Caco-2 (cell line): ENCODE results near the gene UBN1. TPM values are rescaled to one million over a fixed set of nuclear protein-coding genes. Genes with fewer than 3 reads are reported as not detected.

ENCODE experiments used
- BruUV-seq: library from RNA; stranded (reverse); fragments of 400-500 nt; replicated peaks from 2 replicates; lab custom pipeline; 2021; lab: Mats Ljungman, UMichigan
- CTCF ChIA-PET: fragments of 300-600 bp; sonication (Branson Sonifier 250); formaldehyde crosslinking; loops from one replicate; lab custom pipeline; 2022; ENCODE audit warnings: antibody characterized with exemption; lab: Charles Lee
- POLR2A ChIA-PET: fragments of 300-600 bp; sonication (Branson Sonifier 250); formaldehyde crosslinking; loops from one replicate; lab custom pipeline; 2022; ENCODE audit warnings: antibody characterized with exemption; lab: Charles Lee
- DNase-seq, 2 experiments: peaks; one replicate each; pipeline versions ENCODE4 v3.0.0 to v3.0.0-alpha.2; 2020 to 2022
- H3K27me3 ChIP-seq: replicated peaks from 2 replicates; pipeline ENCODE4 v1.6.0; 2011; ENCODE audit warnings: low read length; ENCODE audit not compliant: control insufficient read depth, insufficient read depth
- H3K36me3 ChIP-seq: 2 replicates; pipeline ENCODE4 v1.5.1; 2011; ENCODE audit warnings: low read length; ENCODE audit not compliant: control insufficient read depth, insufficient read depth
- H3K4me1 ChIP-seq: fragments of 250-450 bp; sonication (Bioruptor Pico); 2 replicates; pipeline ENCODE4 v1.5.1; 2020; ENCODE audit warnings: mild to moderate bottlenecking
- H3K4me3 ChIP-seq: 2 replicates; pipeline ENCODE4 v1.5.1; 2011; ENCODE audit warnings: low read depth, mild to moderate bottlenecking, control low read depth, low read length
- H3K9me3 ChIP-seq: fragments of 250-450 bp; sonication (Bioruptor Pico); 2 replicates; pipeline ENCODE4 v1.5.1; 2020; ENCODE audit warnings: mild to moderate bottlenecking, moderate library complexity
- H3K27ac Mint-ChIP-seq: one replicate; pipeline ENCODE4 v1.8.0; 2022; ENCODE audit warnings: mixed read lengths; ENCODE audit not compliant: unreplicated experiment
- H3K27me3 Mint-ChIP-seq: one replicate; pipeline ENCODE4 v1.8.0; 2022; ENCODE audit warnings: mixed read lengths; ENCODE audit not compliant: insufficient read depth, unreplicated experiment
- H3K36me3 Mint-ChIP-seq: one replicate; pipeline ENCODE4 v1.8.0; 2022; ENCODE audit warnings: mild to moderate bottlenecking, mixed read lengths; ENCODE audit not compliant: insufficient read depth, unreplicated experiment
- H3K4me1 Mint-ChIP-seq: one replicate; pipeline ENCODE4 v1.8.0; 2022; ENCODE audit warnings: low read depth, mixed read lengths; ENCODE audit not compliant: unreplicated experiment
- H3K4me3 Mint-ChIP-seq: one replicate; pipeline ENCODE4 v1.8.0; 2022; ENCODE audit warnings: mild to moderate bottlenecking, moderate library complexity, mixed read lengths; ENCODE audit not compliant: unreplicated experiment
- H3K9me3 Mint-ChIP-seq: one replicate; pipeline ENCODE4 v1.8.0; 2022; ENCODE audit warnings: mixed read lengths; ENCODE audit not compliant: unreplicated experiment
- intact Hi-C: fragments of 100-400 bp; cut with micrococcal nuclease; formaldehyde crosslinking; loops from one replicate; pipeline ENCODE4 v1.10.0; 2022; ENCODE audit not compliant: unreplicated experiment
- total RNA-seq: library from RNA; stranded (reverse); gene quantifications from 2 replicates; pipeline ENCODE4 v1.2.3, GENCODE V29; 2022
- TF ChIP-seq, protein P1 (sequence below), 2 experiments: fragments of 200-600 bp in 1 of 2; IDR thresholded peaks; 1 replicate in 1 of 2; 2 replicates in 1 of 2; pipeline versions ENCODE4 v1.5.1 to v1.8.0; 2011 to 2022; ENCODE audit warnings: antibody characterized with exemption in 1 of 2, control low read depth in 1 of 2, inconsistent platforms in 1 of 2, low read depth in 1 of 2, low read length in 1 of 2, mild to moderate bottlenecking in 1 of 2, moderate library complexity in 1 of 2; ENCODE audit not compliant: insufficient read depth in 1 of 2, severe bottlenecking in 1 of 2, unreplicated experiment in 1 of 2

Gene UBN1
- total RNA-seq, 1 experiment from 2014 or later: 31.5 TPM

DNA sequence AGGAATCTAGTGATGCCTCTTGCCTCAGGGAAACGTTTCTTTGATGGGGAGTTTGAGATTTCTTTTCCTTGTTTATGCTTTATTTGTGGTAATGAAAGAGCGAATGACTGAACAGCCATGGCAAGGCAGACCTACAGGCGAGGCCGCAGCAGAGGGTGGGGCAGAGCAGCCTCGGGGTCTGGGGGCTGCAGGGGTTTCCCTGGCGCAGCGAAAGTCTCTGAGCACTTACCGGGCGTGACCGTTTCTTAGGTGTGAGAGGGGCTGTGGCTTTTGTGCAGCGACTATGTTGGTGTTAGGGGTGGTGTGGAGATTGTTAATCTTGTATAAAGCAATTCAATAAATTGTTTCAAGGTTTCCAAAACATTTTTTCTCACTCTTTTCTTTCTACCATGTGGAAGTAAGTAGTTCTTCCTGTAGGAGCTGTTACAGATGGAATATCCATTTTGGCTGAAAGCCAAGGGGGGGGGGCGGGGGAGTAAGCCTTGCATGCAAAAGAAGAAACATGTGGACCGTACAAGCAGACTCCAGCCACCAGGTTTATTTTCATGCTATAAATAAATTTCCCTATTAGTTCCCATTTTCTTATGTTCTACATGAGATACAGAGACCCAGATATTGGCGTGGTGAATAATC is 34.8 kb downstream of the UBN1 start:
- Histone ChIP-seq H3K9me3 (no peaks in the 10 kb centered on the region), H3K27me3 (no peaks in the 10 kb centered on the region), H3K4me1 (no peaks in the 10 kb centered on the region), H3K4me3 (no peak overlapping the region), H3K36me3 (no peaks in the 10 kb centered on the region)
- Mint-ChIP-seq H3K4me3 (no peak overlapping the region), H3K9me3 (no peaks in the 10 kb centered on the region), H3K4me1 (no peaks in the 10 kb centered on the region), H3K36me3 (peaks cover 96% of the 10 kb centered on the region), H3K27me3 (no peaks in the 10 kb centered on the region), H3K27ac (no peak overlapping the region)
- TF ChIP-seq, protein P1, sequence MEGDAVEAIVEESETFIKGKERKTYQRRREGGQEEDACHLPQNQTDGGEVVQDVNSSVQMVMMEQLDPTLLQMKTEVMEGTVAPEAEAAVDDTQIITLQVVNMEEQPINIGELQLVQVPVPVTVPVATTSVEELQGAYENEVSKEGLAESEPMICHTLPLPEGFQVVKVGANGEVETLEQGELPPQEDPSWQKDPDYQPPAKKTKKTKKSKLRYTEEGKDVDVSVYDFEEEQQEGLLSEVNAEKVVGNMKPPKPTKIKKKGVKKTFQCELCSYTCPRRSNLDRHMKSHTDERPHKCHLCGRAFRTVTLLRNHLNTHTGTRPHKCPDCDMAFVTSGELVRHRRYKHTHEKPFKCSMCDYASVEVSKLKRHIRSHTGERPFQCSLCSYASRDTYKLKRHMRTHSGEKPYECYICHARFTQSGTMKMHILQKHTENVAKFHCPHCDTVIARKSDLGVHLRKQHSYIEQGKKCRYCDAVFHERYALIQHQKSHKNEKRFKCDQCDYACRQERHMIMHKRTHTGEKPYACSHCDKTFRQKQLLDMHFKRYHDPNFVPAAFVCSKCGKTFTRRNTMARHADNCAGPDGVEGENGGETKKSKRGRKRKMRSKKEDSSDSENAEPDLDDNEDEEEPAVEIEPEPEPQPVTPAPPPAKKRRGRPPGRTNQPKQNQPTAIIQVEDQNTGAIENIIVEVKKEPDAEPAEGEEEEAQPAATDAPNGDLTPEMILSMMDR (IDR thresholded peaks at IDR 0.05; ENCODE audit: insufficient read depth in 1 of 2, low read depth in 1 of 2, low read length in 1 of 2, severe bottlenecking in 1 of 2, unreplicated experiment in 1 of 2): no peak
- ChIA-PET CTCF (no interaction called here), POLR2A (no interaction called here)
- intact Hi-C loops: no loop called here
- BruUV-seq: no TSS peak
- DNase-seq: no peak

- Mint-ChIP-seq H3K27me3 (no peaks in the 10 kb centered on the region), H3K27ac (peak overlapping the region; percentile 18), H3K36me3 (peaks cover 99% of the 10 kb centered on the region), H3K9me3 (no peaks in the 10 kb centered on the region), H3K4me1 (no peaks in the 10 kb centered on the region), H3K4me3 (no peak overlapping the region)
- no peaks in the 10 kb centered on the region for H3K9me3 ChIP-seq
- H3K4me3 ChIP-seq: no peak overlapping the region
- no peak for DNase-seq
- H3K4me1 ChIP-seq: no peaks in the 10 kb centered on the region
- TF ChIP-seq, protein P1 (IDR thresholded peaks at IDR 0.05; ENCODE audit: insufficient read depth in 1 of 2, low read depth in 1 of 2, low read length in 1 of 2, severe bottlenecking in 1 of 2, unreplicated experiment in 1 of 2): no peak
- no peaks in the 10 kb centered on the region for H3K27me3 ChIP-seq
- no peaks in the 10 kb centered on the region for H3K36me3 ChIP-seq
- BruUV-seq: TSS peak; percentile 56
- intact Hi-C loops: no loop called here
- ChIA-PET POLR2A (no interaction called here), CTCF (no interaction called here)
Measured at GRCh38 chr16:4882633-4883285, 35.5 kb downstream of the UBN1 start.

GRCh38 chr16:4883501-4883900 is 36.2 kb downstream of the UBN1 start:
- H3K9me3 Mint-ChIP-seq: no peaks in the 10 kb centered on the region
- H3K4me3 Mint-ChIP-seq: no peak overlapping the region
- peaks cover 99% of the 10 kb centered on the region for H3K36me3 Mint-ChIP-seq
- no peak for DNase-seq
- Histone ChIP-seq H3K4me3 (no peak overlapping the region), H3K27me3 (no peaks in the 10 kb centered on the region), H3K36me3 (no peaks in the 10 kb centered on the region; the same call in 1 of the 2 replicates), H3K9me3 (no peaks in the 10 kb centered on the region), H3K4me1 (no peaks in the 10 kb centered on the region)
- BruUV-seq: no TSS peak
- POLR2A ChIA-PET: no interaction called here
- CTCF ChIA-PET: no interaction called here
- H3K27ac Mint-ChIP-seq: peak overlapping the region; percentile 43
- no peaks in the 10 kb centered on the region for H3K4me1 Mint-ChIP-seq
- TF ChIP-seq, protein P1 (IDR thresholded peaks at IDR 0.05; ENCODE audit: insufficient read depth in 1 of 2, low read depth in 1 of 2, low read length in 1 of 2, severe bottlenecking in 1 of 2, unreplicated experiment in 1 of 2): no peak
- H3K27me3 Mint-ChIP-seq: no peaks in the 10 kb centered on the region
- intact Hi-C loops: no loop called here
